ENCODE measurements around the gene RNF31.

The RNF31 gene

DNA sequence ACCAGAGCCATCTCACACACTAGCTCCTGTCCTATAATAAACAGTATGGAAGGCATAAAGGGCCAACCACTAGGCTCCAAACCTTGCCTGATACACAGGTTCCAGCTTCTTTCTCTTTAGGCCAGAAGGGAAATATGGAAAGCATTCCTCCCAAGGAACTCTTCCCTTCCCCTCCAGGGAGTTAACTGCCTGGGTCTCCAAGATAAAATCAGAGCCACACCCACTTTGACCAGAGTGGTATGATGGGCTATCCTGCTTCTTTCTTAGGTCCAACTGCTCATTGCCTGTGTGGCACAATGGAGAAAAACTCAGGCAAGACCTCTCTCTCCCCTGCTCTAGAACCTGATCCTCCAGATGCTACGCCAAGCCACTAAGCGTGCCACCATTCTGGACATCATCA is 60.3 kb downstream of the RNF31 start:
- no peak overlapping the region for H3K9ac ChIP-seq (ENCODE audit: low read length in 5 of 5)
- no peaks in the 10 kb centered on the region for H3K27me3 ChIP-seq (ENCODE audit: control insufficient read depth in 5 of 5, insufficient read depth in 4 of 5, low read length in 5 of 5)
- H3K27ac ChIP-seq (ENCODE audit: low read depth, low read length), result no peak overlapping the region
- peaks cover 0 to 9% (median 4%) of the 10 kb centered on the region in 5 donors for H3K4me1 ChIP-seq (ENCODE audit: control insufficient read depth in 5 of 5, insufficient read depth in 5 of 5, low read length in 5 of 5)
- H3K36me3 ChIP-seq (ENCODE audit: control insufficient read depth in 5 of 5, insufficient read depth in 5 of 5, low read length in 5 of 5), result peaks cover 11 to 77% (median 59%) of the 10 kb centered on the region in 5 donors
- no peaks in the 10 kb centered on the region for H3K9me3 ChIP-seq (ENCODE audit: control insufficient read depth in 5 of 5, low read length in 5 of 5)
- no peak overlapping the region for H3K4me3 ChIP-seq (ENCODE audit: low read depth in 1 of 5, low read length in 5 of 5)

All from subcutaneous abdominal adipose tissue (tissue), 5 donors.